Stimulated activated naive B cell treated with anti-CD40 and anti-IgM and Interleukin-4, amounts not matched to agents 10 μg/mL and 1 μg/mL and 100 μg/mL, for 72 hours (primary cell): ENCODE data around the gene TENM4.

Source experiments
- ATAC-seq, 2 donors: fragments of 150-1000 bp; cut with Tn5 transposase; replicated peaks; 2 replicates each; pipeline ENCODE4 v1.10.0; 2021; ENCODE audit warnings: moderate library complexity in 1 of 2
- DNase-seq: peaks from one replicate; pipeline ENCODE4 v3.0.0; 2021
- H3K27ac Mint-ChIP-seq: one replicate; pipeline ENCODE4 v1.8.0; 2022; ENCODE audit warnings: mild to moderate bottlenecking, mixed read lengths
- H3K27me3 Mint-ChIP-seq, 2 donors: one replicate each; pipeline ENCODE4 v1.8.0; 2022; ENCODE audit warnings: mixed read lengths in 2 of 2
- H3K36me3 Mint-ChIP-seq, 2 donors: one replicate each; pipeline ENCODE4 v1.8.0; 2022; ENCODE audit warnings: mixed read lengths in 2 of 2, mild to moderate bottlenecking in 1 of 2
- H3K4me1 Mint-ChIP-seq, 2 donors: one replicate each; pipeline ENCODE4 v1.8.0; 2022; ENCODE audit warnings: mixed read lengths in 2 of 2, mild to moderate bottlenecking in 1 of 2
- H3K4me3 Mint-ChIP-seq, 2 donors: one replicate each; pipeline ENCODE4 v1.8.0; 2022; ENCODE audit warnings: mild to moderate bottlenecking in 2 of 2, mixed read lengths in 2 of 2, moderate library complexity in 1 of 2
- H3K9me3 Mint-ChIP-seq, 2 donors: one replicate each; pipeline ENCODE4 v1.8.0; 2022; ENCODE audit warnings: mixed read lengths in 2 of 2, mild to moderate bottlenecking in 1 of 2

The TENM4 gene

GRCh38 chr11:78688460-78688859, 752.4 kb downstream of the TENM4 start:
- peaks cover 0 to 2% of the 10 kb centered on the region in 2 donors for H3K9me3 Mint-ChIP-seq
- H3K4me3 Mint-ChIP-seq: no peak overlapping the region
- DNase-seq: no peak
- no peaks in the 10 kb centered on the region for H3K36me3 Mint-ChIP-seq
- H3K27me3 Mint-ChIP-seq: peaks cover 13 to 34% of the 10 kb centered on the region in 2 donors
- no peak overlapping the region for H3K27ac Mint-ChIP-seq
- H3K4me1 Mint-ChIP-seq: no peaks in the 10 kb centered on the region
- ATAC-seq: no peak

GRCh38 chr11:78685156-78685555, 755.7 kb downstream of the TENM4 start:
- ATAC-seq: no peak
- H3K4me3 Mint-ChIP-seq: no peak overlapping the region
- no peaks in the 10 kb centered on the region for H3K36me3 Mint-ChIP-seq
- H3K27ac Mint-ChIP-seq: no peak overlapping the region
- H3K4me1 Mint-ChIP-seq: no peaks in the 10 kb centered on the region
- H3K9me3 Mint-ChIP-seq: peaks cover 0 to 2% of the 10 kb centered on the region in 2 donors
- DNase-seq: no peak
- H3K27me3 Mint-ChIP-seq: peaks cover 9 to 32% of the 10 kb centered on the region in 2 donors

- ATAC-seq (no peak), DNase-seq (no peak)
- H3K27me3 Mint-ChIP-seq: peaks cover 9 to 24% of the 10 kb centered on the region in 2 donors
- H3K27ac Mint-ChIP-seq: no peak overlapping the region
- H3K36me3 Mint-ChIP-seq: no peaks in the 10 kb centered on the region
- no peak overlapping the region for H3K4me3 Mint-ChIP-seq
- H3K9me3 Mint-ChIP-seq: peaks cover 0 to 2% of the 10 kb centered on the region in 2 donors
- H3K4me1 Mint-ChIP-seq: no peaks in the 10 kb centered on the region
Observed at GRCh38 chr11:78684377-78684776, 756.5 kb downstream of the TENM4 start.

- Mint-ChIP-seq H3K36me3 (no peaks in the 10 kb centered on the region), H3K4me3 (no peak overlapping the region), H3K27me3 (peaks cover 9 to 23% of the 10 kb centered on the region in 2 donors), H3K9me3 (peaks cover 0 to 2% of the 10 kb centered on the region in 2 donors), H3K27ac (no peak overlapping the region), H3K4me1 (no peaks in the 10 kb centered on the region)
- no peak for ATAC-seq
- DNase-seq: no peak
Observed at GRCh38 chr11:78683774-78684173, 757.1 kb downstream of the TENM4 start.

- DNase-seq: no peak
- Mint-ChIP-seq H3K27ac (no peak overlapping the region), H3K27me3 (peaks cover 0 to 7% of the 10 kb centered on the region in 2 donors), H3K4me3 (no peak overlapping the region), H3K36me3 (no peaks in the 10 kb centered on the region), H3K9me3 (no peaks in the 10 kb centered on the region), H3K4me1 (no peaks in the 10 kb centered on the region)
- no peak for ATAC-seq
Observed at GRCh38 chr11:78676026-78676557, 764.7 kb downstream of the TENM4 start.

- no peaks in the 10 kb centered on the region for H3K36me3 Mint-ChIP-seq
- ATAC-seq (no peak), DNase-seq (no peak)
- no peak overlapping the region for H3K4me3 Mint-ChIP-seq
- H3K4me1 Mint-ChIP-seq: no peaks in the 10 kb centered on the region
- H3K27ac Mint-ChIP-seq: no peak overlapping the region
- H3K27me3 Mint-ChIP-seq: peaks cover 0 to 7% of the 10 kb centered on the region in 2 donors
- peaks cover 0 to 2% of the 10 kb centered on the region in 2 donors for H3K9me3 Mint-ChIP-seq
Observed at GRCh38 chr11:78672850-78673620, 767.8 kb downstream of the TENM4 start.

- H3K27ac Mint-ChIP-seq: no peak overlapping the region
- no peak for DNase-seq
- no peaks in the 10 kb centered on the region for H3K36me3 Mint-ChIP-seq
- peaks cover 5 to 7% of the 10 kb centered on the region in 2 donors for H3K27me3 Mint-ChIP-seq
- H3K4me1 Mint-ChIP-seq: no peaks in the 10 kb centered on the region
- ATAC-seq: no peak
- H3K9me3 Mint-ChIP-seq: peaks cover 0 to 2% of the 10 kb centered on the region in 2 donors
- H3K4me3 Mint-ChIP-seq: no peak overlapping the region
Observed at GRCh38 chr11:78669249-78669648, 771.6 kb downstream of the TENM4 start.

GRCh38 chr11:78667461-78667860, 773.4 kb downstream of the TENM4 start:
- DNase-seq (no peak), ATAC-seq (no peak)
- no peak overlapping the region for H3K4me3 Mint-ChIP-seq
- H3K27me3 Mint-ChIP-seq: peaks cover 5 to 11% of the 10 kb centered on the region in 2 donors
- H3K27ac Mint-ChIP-seq: no peak overlapping the region
- H3K9me3 Mint-ChIP-seq: peaks cover 0 to 2% of the 10 kb centered on the region in 2 donors
- H3K36me3 Mint-ChIP-seq: no peaks in the 10 kb centered on the region
- H3K4me1 Mint-ChIP-seq: no peaks in the 10 kb centered on the region

GRCh38 chr11:78666675-78667160, 774.1 kb downstream of the TENM4 start:
- Mint-ChIP-seq H3K9me3 (peaks cover 0 to 2% of the 10 kb centered on the region in 2 donors), H3K4me1 (no peaks in the 10 kb centered on the region), H3K27ac (no peak overlapping the region), H3K4me3 (no peak overlapping the region), H3K36me3 (no peaks in the 10 kb centered on the region), H3K27me3 (peaks cover 4 to 5% of the 10 kb centered on the region in 2 donors)
- DNase-seq: no peak
- no peak for ATAC-seq

GRCh38 chr11:78664636-78665035, 776.2 kb downstream of the TENM4 start:
- no peaks in the 10 kb centered on the region for H3K4me1 Mint-ChIP-seq
- no peak overlapping the region for H3K4me3 Mint-ChIP-seq
- DNase-seq (no peak), ATAC-seq (no peak)
- H3K27ac Mint-ChIP-seq: no peak overlapping the region
- H3K27me3 Mint-ChIP-seq: peaks cover 3 to 10% of the 10 kb centered on the region in 2 donors
- no peaks in the 10 kb centered on the region for H3K9me3 Mint-ChIP-seq
- no peaks in the 10 kb centered on the region for H3K36me3 Mint-ChIP-seq

- DNase-seq (no peak), ATAC-seq (no peak)
- Mint-ChIP-seq H3K4me3 (no peak overlapping the region), H3K9me3 (no peaks in the 10 kb centered on the region), H3K27me3 (peaks cover 3 to 10% of the 10 kb centered on the region in 2 donors), H3K4me1 (no peaks in the 10 kb centered on the region), H3K27ac (no peak overlapping the region), H3K36me3 (no peaks in the 10 kb centered on the region)
Observed at GRCh38 chr11:78662811-78663210, 778.0 kb downstream of the TENM4 start.

- DNase-seq: no peak
- Mint-ChIP-seq H3K27ac (no peak overlapping the region), H3K36me3 (no peaks in the 10 kb centered on the region)
Observed at GRCh38 chr11:78660471-78660870, 780.4 kb downstream of the TENM4 start.

GRCh38 chr11:78659326-78660270, 781.2 kb downstream of the TENM4 start:
- ATAC-seq: no peak
- Mint-ChIP-seq H3K4me3 (no peak overlapping the region), H3K36me3 (no peaks in the 10 kb centered on the region), H3K27me3 (peaks cover 3 to 16% of the 10 kb centered on the region in 2 donors), H3K27ac (no peak overlapping the region), H3K9me3 (no peaks in the 10 kb centered on the region), H3K4me1 (no peaks in the 10 kb centered on the region)
- DNase-seq: no peak

More at GRCh38 chr11:78660471-78660870, 780.4 kb downstream of the TENM4 start:
- Mint-ChIP-seq H3K4me1 (no peaks in the 10 kb centered on the region), H3K4me3 (no peak overlapping the region), H3K9me3 (no peaks in the 10 kb centered on the region), H3K27me3 (peaks cover 3 to 16% of the 10 kb centered on the region in 2 donors)
- no peak for ATAC-seq
